Measurements from ENCODE around the gene CTNNA2.

CTNNA2 gene

DNA sequence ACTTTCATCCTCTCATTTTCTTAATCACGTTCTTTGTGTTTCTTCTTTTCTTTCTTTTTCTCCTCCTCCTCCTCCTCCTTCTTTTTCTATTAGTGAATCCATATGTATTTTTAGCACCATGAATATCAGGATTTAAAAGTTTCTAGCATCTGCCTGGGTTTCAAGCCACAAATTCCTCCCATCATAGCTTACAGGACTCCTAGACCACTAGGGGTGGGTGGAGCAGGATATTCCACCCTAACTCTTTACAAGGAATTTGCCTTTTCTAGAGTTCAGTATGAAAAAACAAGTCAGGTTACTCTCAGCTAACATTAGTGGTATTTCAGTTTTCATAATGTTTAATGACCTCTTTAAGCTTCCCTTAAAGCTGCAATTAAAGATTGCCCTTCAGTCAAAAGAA is 810.8 kb downstream of the CTNNA2 start:
- H4K20me1 ChIP-seq, result no peaks in the 10 kb centered on the region
- H3K9me3 ChIP-seq (replicated peaks in 1 of 11), result peaks cover 0 to 9% (median 0%) of the 10 kb centered on the region in 11 experiments; a peak in 4 of 22 replicates
- no peak for TF ChIP-seq Cebpa-rat (IDR thresholded peaks at IDR 0.05)
- H3K9ac ChIP-seq, result no peak overlapping the region
- H3K4me3 ChIP-seq, result no peak overlapping the region
- no peaks in the 10 kb centered on the region for H3K36me3 ChIP-seq
- peaks cover 0 to 46% (median 17%) of the 10 kb centered on the region in 10 experiments; a peak in 14 of 20 replicates for H3K4me1 ChIP-seq
- no peak overlapping the region for H3K4me2 ChIP-seq
- no peak overlapping the region for H3K27ac ChIP-seq
- H3K27me3 ChIP-seq, result peaks cover 16 to 31% (median 28%) of the 10 kb centered on the region in 11 experiments

DNA sequence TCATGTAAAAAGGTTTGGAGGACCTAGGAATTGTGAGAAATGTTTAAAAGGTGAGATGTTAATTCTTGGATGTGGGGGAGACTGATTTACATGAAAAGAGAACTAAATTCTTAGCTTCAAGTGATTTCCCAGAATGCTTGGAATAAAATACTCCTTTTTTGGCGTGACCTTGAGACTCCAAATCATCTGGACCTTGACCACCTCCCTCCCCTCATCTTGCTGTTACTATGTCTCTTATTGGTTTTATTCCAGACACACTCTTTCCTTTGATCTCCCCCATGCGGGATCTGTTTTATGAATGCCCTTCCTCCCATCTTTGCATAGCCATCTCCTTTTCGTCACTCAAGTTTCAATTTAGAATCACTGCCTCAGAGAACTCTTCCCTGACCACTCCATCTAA is 811.7 kb downstream of the CTNNA2 start:
- Histone ChIP-seq H3K4me1 (peaks cover 0 to 50% (median 20%) of the 10 kb centered on the region in 10 experiments; a peak in 15 of 20 replicates), H3K27ac (no peak overlapping the region)
- no peak for TF ChIP-seq Cebpa-rat (IDR thresholded peaks at IDR 0.05)

DNA sequence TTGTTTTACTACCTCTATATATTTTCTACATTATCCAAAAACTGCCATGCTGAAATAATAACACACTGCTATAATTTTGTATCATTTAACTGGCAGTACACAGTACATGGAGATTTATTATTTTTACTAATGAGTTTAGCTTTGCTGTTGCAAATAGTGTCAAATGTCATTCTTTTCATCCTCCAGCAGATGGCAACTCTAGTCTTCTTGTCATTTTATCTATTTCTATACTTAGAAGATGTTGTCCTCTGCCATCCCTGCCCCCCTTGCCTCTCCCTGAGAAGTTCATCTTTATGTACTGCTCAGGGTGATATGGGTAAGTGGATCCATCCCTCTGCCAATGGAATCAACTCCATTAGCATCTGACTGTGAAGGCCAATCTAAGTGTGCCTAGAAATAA is 813.4 kb downstream of the CTNNA2 start:
- peaks cover 0 to 53% (median 24%) of the 10 kb centered on the region in 10 experiments; a peak in 15 of 20 replicates for H3K4me1 ChIP-seq
- H3K9me3 ChIP-seq (replicated peaks in 1 of 11), result peaks cover 0 to 9% (median 0%) of the 10 kb centered on the region in 11 experiments; a peak in 4 of 22 replicates
- H3K27me3 ChIP-seq, result peaks cover 16 to 28% (median 26%) of the 10 kb centered on the region in 11 experiments
- H3K27ac ChIP-seq, result no peak overlapping the region
- no peak overlapping the region for H3K9ac ChIP-seq
- no peak overlapping the region for H3K4me3 ChIP-seq
- TF ChIP-seq Cebpa-rat (IDR thresholded peaks at IDR 0.05), result no peak
- H3K4me2 ChIP-seq, result peak overlapping the region in 5 of 11 experiments; percentile 11 to 50 (median 17); a peak in 7 of 22 replicates
- no peaks in the 10 kb centered on the region for H4K20me1 ChIP-seq
- no peaks in the 10 kb centered on the region for H3K36me3 ChIP-seq

More for the DNA sequence above, 811.7 kb downstream of the CTNNA2 start:
- no peaks in the 10 kb centered on the region for H4K20me1 ChIP-seq
- H3K4me3 ChIP-seq, result no peak overlapping the region
- H3K27me3 ChIP-seq, result peaks cover 16 to 31% (median 28%) of the 10 kb centered on the region in 11 experiments
- H3K4me2 ChIP-seq, result no peak overlapping the region
- H3K9me3 ChIP-seq (replicated peaks in 1 of 11), result peaks cover 0 to 9% (median 0%) of the 10 kb centered on the region in 11 experiments; a peak in 4 of 22 replicates
- no peak overlapping the region for H3K9ac ChIP-seq
- H3K36me3 ChIP-seq, result no peaks in the 10 kb centered on the region

DNA sequence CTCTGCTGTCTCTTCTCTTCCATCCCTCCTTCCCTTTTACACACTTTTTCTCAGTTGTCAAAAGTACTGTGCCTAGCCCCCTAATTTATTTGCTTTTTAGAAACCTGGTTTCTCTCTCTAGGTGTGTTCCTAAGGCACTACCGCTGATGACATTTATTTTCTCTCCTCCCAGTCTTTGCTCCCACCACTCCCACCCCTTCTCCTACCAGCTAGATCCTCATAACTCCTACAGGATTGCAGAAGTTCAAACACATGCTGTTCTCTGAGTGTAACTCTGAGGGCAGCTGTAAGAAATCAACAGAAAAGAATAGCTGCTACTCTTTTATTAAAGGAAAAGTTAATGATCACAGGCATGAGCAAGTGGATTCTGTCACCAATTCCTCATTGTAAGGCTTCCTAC is 814.0 kb downstream of the CTNNA2 start:
- Histone ChIP-seq H3K36me3 (no peaks in the 10 kb centered on the region), H3K27me3 (peaks cover 16 to 23% (median 20%) of the 10 kb centered on the region in 11 experiments), H4K20me1 (no peaks in the 10 kb centered on the region), H3K27ac (no peak overlapping the region), H3K4me3 (no peak overlapping the region), H3K9me3 (replicated peaks in 1 of 11) (peaks cover 0 to 9% (median 0%) of the 10 kb centered on the region in 11 experiments; a peak in 4 of 22 replicates), H3K4me1 (peaks cover 0 to 51% (median 24%) of the 10 kb centered on the region in 10 experiments; a peak in 15 of 20 replicates), H3K9ac (no peak overlapping the region), H3K4me2 (peak overlapping the region in 5 of 11 experiments; percentile 11 to 50 (median 17); a peak in 7 of 22 replicates)
- no peak for TF ChIP-seq Cebpa-rat (IDR thresholded peaks at IDR 0.05)

DNA sequence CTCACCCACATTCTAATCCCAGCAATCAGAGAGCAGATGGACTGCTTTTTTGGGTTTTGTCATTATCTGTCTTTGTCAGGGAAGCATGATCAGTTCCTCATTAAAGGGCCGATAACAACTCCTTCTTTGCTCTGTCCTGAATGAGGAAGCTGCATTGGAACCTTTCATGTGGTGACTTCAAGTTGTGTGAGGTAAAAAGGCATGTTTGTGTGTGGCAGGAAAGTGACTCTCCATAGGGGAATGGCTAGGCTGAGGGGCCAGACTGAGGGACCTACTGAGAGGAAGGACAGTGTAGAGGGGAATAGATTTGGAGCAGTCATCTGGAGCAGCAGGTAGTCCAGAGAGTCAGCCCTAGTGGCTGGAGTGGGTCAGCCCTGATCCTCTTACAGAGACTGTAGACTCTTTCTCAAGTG is 815.3 kb downstream of the CTNNA2 start:
- TF ChIP-seq Cebpa-rat (IDR thresholded peaks at IDR 0.05), result no peak
- Histone ChIP-seq H3K27me3 (peaks cover 3 to 10% (median 7%) of the 10 kb centered on the region in 11 experiments), H4K20me1 (no peaks in the 10 kb centered on the region), H3K36me3 (no peaks in the 10 kb centered on the region), H3K4me1 (peaks cover 0 to 43% (median 22%) of the 10 kb centered on the region in 10 experiments; a peak in 15 of 20 replicates), H3K9me3 (replicated peaks in 1 of 11) (no peaks in the 10 kb centered on the region), H3K27ac (no peak overlapping the region), H3K4me2 (peak overlapping the region in 6 of 11 experiments; percentile 10 to 43 (median 38); a peak in 10 of 22 replicates), H3K4me3 (no peak overlapping the region), H3K9ac (no peak overlapping the region)

DNA sequence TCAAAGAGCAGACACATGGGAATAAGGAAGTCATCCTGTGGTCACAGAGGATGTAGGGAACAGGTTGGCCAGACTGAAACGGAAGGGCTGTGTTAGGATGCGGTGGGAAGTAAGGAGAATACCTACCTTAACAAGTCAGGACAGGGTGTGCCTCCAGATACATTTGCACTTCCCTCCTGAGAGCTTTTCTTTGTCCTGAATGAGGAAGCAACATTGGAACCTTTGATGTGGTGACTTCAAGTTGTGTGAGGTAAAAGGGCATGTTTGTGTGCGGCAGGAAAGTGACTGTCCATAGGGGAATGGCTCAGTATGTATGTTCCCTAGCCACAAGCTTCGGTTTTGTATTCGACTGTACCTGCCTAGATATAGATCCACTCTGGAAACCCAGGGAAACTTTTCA is 816.6 kb downstream of the CTNNA2 start:
- Histone ChIP-seq H3K27me3 (no peaks in the 10 kb centered on the region), H3K4me2 (peak overlapping the region in 7 of 11 experiments; percentile 0 to 41 (median 21); a peak in 11 of 22 replicates), H3K9ac (no peak overlapping the region), H3K36me3 (no peaks in the 10 kb centered on the region), H3K27ac (no peak overlapping the region), H3K4me1 (peaks cover 0 to 43% (median 22%) of the 10 kb centered on the region in 10 experiments; a peak in 15 of 20 replicates), H4K20me1 (no peaks in the 10 kb centered on the region), H3K4me3 (no peak overlapping the region), H3K9me3 (replicated peaks in 1 of 11) (no peaks in the 10 kb centered on the region)
- TF ChIP-seq Cebpa-rat (IDR thresholded peaks at IDR 0.05), result no peak

DNA sequence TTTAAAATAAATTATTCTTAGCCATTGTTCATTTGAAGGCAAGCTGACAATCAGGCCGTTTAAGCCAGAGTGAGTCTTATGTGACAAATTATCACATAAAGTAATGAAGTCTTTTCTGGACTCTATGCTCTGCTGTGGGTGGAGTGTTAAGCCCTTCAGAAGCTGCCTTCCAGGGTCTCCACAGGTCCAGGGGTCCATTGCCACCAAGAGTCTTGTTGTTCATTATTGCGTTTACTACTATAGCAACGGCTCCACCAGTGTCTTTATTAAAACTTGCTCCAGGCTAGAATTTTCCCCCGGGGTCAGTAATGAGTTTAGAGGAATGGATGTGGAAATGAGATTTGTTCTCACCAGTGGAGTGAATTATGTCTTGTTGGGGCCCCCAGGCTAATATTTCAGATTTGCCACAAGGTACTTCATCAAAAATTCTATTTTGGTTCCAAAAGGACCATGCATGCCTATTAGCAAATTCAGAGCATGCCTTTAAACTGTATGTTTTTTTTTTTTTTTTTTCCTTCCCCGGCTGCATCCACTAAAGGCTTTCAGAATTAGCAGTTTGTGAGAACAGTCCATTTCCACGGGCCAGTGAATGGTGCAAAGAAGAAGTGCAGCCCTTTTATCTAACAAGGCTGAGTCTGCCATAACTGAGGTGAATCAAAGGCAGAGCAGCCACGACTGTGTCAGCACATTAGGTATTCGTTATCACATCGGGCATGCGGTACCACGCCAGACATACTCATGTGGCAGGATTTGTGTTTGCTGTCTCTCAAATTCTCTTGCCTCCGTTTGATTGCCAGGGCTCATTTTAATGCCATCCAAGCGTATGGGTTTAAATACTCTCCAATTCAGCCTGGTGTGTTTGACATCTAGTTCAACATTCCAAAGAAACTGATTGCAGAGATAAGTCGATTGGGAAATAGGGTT is 817.9 kb downstream of the CTNNA2 start:
- Histone ChIP-seq H3K9me3 (replicated peaks in 1 of 11) (no peaks in the 10 kb centered on the region), H4K20me1 (no peaks in the 10 kb centered on the region), H3K4me2 (no peak overlapping the region), H3K27ac (no peak overlapping the region), H3K4me3 (no peak overlapping the region), H3K9ac (no peak overlapping the region), H3K27me3 (no peaks in the 10 kb centered on the region), H3K36me3 (no peaks in the 10 kb centered on the region), H3K4me1 (peaks cover 0 to 35% (median 22%) of the 10 kb centered on the region in 10 experiments; a peak in 15 of 20 replicates)
- no peak for TF ChIP-seq Cebpa-rat (IDR thresholded peaks at IDR 0.05)

DNA sequence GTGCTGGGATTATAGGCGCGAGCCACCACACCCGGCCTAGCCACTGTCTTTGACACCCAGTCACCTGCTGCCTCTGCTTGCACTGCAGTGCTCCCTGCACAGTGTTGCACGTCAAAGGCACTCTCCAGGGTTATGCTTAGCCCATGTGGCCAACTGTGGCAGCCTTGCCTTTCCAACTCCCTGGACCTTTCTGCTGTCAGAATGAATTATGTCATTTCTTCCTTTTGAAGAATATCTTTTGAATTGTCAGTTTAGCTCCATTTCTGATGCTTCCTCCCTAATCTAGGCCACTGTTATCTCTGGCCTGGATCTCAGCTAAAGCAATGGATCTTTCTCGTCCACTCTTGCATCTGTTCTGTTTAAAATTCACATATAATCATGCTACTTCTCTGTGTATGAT is 821.0 kb downstream of the CTNNA2 start:
- no peaks in the 10 kb centered on the region for H3K27me3 ChIP-seq

DNA sequence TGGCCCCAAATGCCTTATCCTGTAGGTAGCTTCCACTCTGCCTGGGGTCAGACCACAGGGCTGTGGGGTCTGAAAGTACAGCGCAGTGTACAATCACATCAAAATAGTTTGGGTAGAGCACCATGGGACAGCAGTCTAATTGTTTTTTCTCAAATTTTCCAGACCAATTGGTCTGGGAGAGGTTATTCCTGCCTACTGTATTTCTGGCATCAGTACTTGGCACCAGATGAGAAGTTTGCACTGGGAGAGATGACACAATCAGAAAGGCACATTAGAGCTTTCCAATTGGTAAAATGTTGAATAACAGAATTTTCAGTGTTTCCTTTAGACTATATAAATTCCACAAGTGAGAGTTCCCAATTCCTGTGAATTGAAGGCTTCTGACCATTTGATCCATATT is 822.6 kb downstream of the CTNNA2 start:
- no peaks in the 10 kb centered on the region for H4K20me1 ChIP-seq
- no peaks in the 10 kb centered on the region for H3K4me1 ChIP-seq
- H3K27me3 ChIP-seq, result no peaks in the 10 kb centered on the region
- H3K4me3 ChIP-seq, result no peak overlapping the region
- H3K9ac ChIP-seq, result no peak overlapping the region
- H3K27ac ChIP-seq, result no peak overlapping the region
- no peak for TF ChIP-seq Cebpa-rat (IDR thresholded peaks at IDR 0.05)
- H3K36me3 ChIP-seq, result no peaks in the 10 kb centered on the region
- no peak overlapping the region for H3K4me2 ChIP-seq
- no peaks in the 10 kb centered on the region; a peak in 1 of 22 replicates for H3K9me3 ChIP-seq (replicated peaks in 1 of 11)

More for the DNA sequence above, 821.0 kb downstream of the CTNNA2 start:
- Histone ChIP-seq H3K4me1 (peaks cover 0 to 9% (median 7%) of the 10 kb centered on the region in 10 experiments; a peak in 11 of 20 replicates), H3K9ac (no peak overlapping the region), H3K27ac (no peak overlapping the region), H3K4me2 (no peak overlapping the region), H4K20me1 (no peaks in the 10 kb centered on the region), H3K36me3 (no peaks in the 10 kb centered on the region), H3K9me3 (replicated peaks in 1 of 11) (no peaks in the 10 kb centered on the region), H3K4me3 (no peak overlapping the region)
- TF ChIP-seq Cebpa-rat (IDR thresholded peaks at IDR 0.05), result no peak
